HG02623 (cell line): ENCODE measurements around the gene TRIM50.
"Not testable (repeated sequence)": the region's sequence is repeated elsewhere in the genome, so short reads cannot be mapped to it uniquely, and the experiment has no call there.

ENCODE experiments used
- ATAC-seq: cut with Tn5 transposase; IDR thresholded peaks from one replicate; pipeline ENCODE4 v1.9.1; 2021; ENCODE audit warnings: moderate library complexity; ENCODE audit not compliant: unreplicated experiment

The TRIM50 gene

DNA sequence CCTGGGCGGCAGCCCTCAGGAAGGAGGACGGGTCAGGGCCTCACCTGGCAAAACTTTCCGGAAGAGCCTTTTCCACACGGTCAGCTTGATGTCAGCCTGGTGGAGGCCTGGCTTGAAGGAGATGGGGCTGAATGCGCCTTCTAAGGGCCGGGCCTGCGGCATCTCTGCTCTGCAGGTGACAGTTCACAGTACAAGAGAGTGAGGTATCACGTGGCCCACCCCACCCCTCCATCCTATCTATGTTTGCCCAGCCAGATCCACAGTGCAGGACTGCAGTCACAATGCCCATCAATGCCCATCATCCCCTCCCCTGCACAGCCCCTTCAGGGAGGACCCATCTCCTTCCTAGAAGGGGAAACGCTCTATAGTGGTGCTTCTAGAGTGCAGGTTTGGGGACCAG, 11.4 kb downstream of the TRIM50 start:
- no peak for ATAC-seq

DNA sequence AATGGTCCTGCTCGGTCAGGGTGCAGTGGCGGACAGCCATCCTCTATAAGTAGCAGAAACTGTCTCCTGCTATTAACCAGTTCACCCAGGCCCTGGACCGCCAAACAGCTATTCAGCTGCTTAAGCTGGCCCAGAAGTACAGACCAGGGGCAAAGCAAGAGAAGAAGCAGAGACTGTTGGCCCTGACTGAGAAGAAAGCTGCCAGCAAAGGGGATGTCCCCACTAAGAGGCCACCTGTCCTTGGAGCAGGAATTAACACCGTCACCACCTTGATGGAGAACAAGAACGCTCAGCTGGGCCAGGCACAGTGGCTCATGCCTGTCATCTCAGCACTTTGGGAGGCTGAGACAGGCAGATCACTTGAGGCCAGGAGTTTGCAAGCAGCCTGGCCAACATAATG, 13.6 kb downstream of the TRIM50 start:
- ATAC-seq, result no peak

DNA sequence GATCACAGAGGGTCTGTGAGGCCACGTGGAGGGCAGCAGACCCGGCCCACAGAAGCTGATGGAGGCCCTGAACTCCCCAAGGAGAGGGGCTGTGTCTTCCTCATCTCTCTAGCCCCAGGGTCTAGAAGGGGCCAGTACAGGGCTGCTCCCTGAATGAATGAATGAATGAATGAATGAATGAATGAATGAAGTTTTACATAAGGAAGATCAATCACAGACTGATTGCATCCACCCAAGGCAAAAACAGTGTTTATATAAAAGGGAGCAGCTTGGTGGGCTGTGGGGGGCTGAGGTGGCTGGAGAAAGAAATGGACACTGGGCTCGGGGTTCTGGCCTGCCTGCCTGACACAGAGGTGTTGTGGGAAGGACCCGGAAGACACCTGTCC, 14.4 kb downstream of the TRIM50 start:
- ATAC-seq, result no peak

DNA sequence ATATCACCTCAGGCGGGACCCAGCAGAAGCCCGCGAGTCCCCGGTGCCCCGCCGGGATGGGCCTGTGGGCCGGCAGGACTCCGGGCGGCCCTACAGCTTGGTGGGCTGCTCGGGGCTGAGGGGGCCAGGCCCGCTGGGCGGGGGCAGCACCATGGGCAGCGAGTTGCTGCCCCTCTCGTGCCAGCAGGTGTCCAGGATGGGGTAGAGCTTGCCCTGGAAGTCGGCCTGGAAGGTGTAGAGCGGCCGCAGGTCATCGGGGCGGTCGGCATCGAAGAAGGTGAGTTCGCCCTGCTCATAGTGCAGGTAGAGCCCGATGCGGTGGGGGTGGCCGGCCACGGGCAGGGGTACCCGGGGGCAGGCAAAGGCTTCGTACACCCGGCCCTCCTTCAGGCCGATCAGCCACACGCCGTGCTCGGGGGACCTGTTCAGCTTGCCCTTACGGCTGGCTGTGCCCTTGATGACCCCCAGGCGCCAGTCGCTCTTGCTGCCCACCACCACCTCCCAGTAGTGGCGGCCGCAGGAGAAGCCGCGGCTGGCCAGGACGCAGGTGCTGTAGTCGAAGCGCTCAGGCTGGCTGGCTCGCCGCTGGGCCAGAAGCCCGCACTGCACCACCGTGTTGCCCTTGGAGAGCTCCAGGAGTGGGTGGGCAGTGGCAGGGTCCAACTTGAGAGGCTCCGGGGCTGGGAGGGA, 14.9 kb downstream of the TRIM50 start:
- ATAC-seq, result no peak

DNA sequence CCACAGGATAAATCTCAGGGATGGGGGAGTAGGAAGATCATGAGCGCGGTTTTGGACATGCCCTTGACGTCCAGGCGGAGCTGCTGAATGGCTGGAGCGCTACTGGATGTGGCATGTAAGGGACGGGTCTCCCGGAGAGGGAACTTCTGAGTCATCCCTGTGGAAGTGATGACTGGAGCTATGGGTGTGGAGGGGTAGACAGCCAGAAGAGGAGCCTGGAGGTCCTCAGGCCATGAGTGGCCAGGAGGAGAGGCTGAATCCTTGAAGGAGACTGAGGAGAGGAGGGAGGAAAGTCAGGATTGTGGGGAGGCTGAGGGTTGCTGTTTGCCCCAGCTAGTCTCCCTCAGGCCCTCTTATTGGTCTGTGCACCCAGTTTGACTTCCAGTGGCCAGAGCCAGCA, 16.5 kb downstream of the TRIM50 start:
- ATAC-seq, result not testable (repeated sequence)

DNA sequence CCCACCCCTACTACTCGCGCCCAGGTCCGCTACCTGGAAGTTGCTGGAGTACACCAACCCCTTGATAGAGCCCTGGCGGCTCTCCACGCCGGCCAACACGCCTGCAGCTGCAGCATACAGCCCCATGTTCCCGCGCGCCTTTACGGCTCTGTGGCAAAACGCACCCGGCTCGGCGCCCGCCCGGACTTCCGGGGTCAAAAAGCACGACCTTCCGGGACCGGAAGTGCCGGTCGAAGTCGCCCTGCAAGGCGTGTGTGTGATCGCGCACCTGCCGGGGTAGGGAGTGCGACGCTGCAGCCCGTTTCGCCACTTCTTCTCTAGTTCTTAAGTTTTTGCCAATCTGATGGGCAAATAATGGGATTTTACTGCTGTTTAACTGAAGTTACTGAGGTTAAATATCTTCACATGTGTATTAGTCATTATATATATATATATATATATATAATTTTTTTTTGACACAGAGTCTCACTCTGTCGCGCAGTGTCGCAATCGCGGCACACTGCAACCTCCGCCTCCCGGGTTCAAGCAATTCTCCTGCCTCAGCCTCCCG, 19.1 kb downstream of the TRIM50 start, which contains the start of gene NSUN5:
Gene NSUN5 (minus strand): TSS at position 162 of the 550 bp plus-strand sequence. CDS start 36 bp downstream, at position 126.
- ATAC-seq, result peak; percentile 84

DNA sequence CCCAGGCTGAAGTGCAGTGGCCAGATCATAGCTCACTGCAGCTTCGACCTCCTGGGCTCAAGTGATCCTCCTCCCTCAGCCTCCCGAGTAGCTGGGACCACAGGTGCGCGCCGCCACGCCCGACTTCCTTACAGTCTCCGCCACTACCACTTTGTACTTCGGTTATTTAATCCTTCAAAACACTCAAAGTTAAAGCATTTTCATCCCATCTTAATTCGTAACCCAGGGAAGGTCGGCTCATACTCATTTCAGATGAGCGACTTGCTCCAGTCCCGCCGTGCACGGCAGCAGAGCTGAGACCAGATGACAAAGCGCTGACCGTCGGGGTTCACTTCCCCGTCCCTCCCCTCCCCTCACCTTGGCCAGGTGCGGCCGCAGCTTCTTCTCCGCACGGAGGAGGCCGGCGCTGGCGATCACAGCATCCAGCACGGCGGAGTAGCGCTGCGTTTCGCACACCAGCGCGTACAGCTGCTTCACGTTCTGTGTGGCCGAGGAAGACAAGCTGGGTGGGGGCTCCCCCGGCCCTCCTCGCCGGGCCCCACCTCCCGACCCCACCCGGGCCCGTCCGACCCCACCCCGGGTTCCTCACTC, 19.7 kb downstream of the TRIM50 start:
- peak; percentile 26 for ATAC-seq

DNA sequence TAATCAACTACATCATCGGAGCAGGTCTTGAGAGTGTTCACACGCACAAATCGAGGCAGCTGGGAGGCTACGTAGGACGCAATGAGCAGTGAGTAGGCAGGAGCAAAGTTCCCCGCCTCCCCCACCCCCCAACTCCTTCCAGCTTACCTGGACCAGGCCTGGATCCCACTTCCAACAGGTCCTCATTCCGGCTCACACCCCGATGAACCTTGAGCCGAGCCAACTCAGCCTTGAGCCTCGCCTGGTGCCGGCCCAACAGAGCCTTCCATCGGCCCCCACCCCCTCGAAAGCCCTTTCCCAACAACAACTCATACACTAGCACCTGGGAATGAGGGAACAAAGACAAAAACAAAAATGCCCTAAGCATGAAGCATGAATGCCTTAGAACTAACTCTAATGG, 20.4 kb downstream of the TRIM50 start:
- ATAC-seq, result no peak

DNA sequence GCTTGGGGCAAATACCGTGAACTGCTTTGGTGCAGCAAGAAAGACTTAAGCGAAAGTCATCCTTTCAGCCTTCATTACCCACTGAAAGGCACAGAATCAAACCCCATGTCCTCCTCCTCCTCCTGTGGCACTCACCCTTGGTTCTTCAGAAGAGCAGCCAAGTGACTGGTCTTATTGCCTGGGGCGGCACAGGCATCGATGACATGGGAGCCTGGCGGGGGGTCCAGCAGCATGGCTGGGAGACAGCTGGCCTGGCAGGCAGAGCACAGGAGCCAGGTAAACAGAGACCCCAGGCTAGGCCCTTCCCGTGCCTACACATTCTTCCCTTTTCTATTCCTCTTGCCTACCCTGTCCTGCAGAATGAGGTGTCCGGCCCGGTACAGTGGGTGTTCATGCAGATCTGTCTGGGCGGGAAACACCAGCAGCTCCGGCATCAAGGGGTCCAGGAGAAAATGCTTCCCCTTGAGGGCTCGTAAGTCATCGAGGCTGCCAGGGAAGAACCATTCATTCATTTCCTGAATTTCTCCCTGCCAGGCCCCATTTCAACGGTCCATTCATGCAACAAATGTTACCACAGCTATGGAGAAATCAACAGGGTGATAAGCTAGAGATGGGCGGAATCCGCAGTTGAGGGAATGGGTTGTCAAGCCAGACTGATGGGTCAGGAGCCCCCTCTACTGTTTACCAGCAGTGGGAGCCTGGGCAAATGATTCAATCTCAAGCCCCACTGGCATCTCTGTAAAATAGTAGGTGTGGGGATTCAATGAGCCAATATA, 23.1 kb downstream of the TRIM50 start:
- ATAC-seq, result not testable (repeated sequence)

DNA sequence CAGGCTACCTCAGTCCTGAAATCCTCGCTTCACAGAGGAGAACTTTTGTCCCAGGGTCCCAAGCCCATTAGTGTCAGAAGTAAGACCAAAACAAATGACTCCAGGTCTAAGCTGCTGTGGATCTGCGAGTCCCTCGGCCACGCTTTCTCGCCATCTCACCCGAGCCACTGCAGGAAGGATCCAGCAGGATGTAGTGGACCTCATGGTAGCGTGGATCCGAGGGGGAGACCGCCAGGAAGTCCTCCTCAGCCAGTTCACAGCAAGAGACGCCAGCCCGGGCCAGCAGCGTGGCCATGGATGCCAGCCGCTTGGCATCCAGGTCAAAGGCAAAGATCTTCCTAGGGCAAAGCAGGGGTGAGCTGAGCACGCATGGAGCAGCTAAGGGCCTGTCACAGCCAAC, 23.8 kb downstream of the TRIM50 start:
- no peak for ATAC-seq

DNA sequence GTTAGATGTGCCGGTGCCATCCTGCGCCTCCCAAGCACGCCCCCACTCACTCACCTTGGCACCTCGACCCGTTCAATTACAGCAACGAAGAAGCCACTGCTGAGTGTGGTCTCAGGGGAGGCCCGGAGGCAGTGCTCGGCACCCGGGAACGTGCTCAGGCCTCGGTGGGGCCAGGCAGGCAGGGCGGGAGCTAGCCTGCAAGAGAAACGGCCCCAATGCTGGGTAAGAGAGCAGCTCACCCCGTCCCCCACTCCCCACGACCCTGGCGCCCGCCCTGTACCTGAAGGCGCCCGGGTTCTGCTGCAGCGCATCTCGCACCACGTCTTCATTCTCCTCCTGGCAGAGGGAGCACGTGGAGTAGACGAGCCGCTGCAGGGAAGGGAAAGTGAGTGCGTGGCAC, 24.3 kb downstream of the TRIM50 start:
- ATAC-seq, result no peak

DNA sequence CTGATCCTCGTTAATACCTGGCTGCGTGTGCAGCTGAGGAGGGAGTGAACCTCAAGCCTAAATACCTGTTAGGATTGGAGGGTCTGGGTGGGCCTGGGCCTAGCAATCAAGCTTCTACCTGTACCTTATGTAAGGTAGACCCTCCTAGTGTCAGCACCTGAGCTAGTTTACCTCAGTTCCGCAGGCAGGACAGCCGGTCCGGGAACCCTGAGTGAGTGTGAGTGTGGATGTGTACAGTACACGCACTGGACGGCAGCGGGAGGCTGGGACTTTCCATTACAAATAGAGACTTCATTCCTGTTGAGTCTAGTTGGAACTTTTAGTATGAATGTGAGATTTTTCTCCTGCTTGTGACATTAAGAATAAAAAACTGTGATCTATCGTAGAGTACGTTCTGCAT, 25.0 kb downstream of the TRIM50 start:
- ATAC-seq, result not testable (repeated sequence)

DNA sequence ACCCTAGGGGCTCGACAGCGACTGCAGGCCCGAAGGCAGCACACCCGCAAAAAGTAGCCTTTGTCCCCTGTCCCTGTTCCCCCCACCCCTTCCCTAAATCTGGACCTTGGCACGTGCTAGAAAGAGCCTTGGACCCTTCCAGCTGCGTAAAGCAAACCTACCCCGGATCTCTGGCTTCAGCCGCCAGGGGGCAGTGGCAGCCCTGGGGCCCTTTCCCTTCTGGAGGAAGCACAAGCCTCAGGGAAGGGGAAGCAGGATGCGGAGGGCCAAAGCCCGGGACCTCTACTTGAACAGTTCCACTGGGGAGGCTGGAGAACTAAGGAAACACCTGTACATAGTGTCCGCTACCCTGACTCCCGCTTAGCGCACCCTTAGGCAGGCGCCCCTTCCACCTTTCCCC, 26.8 kb downstream of the TRIM50 start:
- not testable (repeated sequence) for ATAC-seq

DNA sequence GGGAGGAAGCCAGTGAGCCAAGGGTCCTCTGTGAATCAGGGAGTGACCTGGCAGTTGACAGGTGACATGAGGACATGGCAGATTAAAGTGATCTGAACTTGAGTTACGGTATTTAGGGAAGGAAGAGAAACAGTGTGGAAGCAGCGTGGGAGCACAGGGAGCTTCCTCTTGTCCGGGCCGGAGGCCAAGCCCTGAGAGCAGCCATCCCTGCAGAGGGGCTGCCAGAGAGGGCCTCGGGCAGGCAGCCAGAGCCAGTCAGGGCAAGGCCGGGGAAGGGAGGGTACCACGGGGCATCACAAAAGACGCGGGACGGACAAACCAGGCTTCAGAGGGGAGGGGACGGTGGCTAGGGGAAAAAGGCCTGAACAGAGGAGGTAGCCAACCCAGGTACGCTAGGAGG, 28.1 kb downstream of the TRIM50 start:
- ATAC-seq, result not testable (repeated sequence)

DNA sequence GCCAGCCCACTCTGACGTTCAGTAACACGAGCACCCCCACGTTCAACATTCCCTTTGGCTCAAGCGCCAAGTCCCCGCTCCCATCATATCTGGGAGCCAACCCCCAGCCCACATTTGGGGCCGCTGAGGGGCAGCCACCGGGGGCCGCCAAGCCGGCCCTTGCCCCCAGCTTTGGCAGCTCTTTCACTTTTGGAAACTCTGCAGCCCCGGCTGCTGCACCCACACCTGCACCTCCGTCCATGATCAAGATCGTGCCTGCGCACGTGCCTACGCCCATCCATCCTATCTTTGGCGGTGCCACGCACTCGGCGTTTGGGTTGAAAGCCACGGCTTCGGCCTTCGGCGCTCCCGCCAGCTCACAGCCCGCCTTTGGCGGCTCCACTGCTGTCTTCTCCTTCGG, 30.2 kb downstream of the TRIM50 start:
- ATAC-seq, result not testable (repeated sequence)

DNA sequence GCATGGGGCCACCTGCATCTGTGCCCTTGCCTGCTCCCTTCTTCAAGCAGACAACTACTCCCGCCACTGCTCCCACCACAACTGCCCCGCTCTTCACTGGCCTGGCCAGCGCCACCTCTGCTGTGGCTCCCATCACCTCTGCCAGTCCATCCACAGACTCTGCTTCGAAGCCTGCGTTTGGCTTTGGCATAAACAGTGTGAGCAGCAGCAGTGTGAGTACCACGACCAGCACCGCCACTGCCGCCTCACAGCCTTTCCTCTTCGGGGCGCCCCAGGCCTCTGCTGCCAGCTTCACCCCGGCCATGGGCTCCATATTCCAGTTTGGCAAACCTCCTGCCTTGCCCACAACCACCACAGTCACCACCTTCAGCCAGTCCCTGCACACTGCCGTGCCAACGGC, 30.6 kb downstream of the TRIM50 start:
- not testable (repeated sequence) for ATAC-seq

DNA sequence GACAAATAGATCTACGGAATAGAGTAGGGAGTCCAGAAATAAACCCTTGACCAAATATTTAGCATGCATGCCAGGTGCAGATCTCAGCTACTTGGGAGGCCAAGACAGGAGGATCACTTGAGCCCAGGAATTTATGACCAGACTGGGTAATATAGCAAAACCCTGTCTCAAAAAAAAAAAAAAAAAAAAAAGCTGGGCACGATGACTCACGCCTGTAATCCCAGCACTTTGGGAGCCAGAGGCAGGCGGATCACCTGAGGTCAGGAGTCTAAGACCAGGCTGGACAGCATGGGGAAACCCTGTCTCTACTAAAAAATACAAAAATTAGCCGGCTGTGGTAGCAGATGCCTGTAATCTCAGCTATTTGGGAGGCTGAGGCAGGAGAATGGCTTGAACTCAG, 50.7 kb downstream of the TRIM50 start:
- ATAC-seq, result not testable (repeated sequence)

DNA sequence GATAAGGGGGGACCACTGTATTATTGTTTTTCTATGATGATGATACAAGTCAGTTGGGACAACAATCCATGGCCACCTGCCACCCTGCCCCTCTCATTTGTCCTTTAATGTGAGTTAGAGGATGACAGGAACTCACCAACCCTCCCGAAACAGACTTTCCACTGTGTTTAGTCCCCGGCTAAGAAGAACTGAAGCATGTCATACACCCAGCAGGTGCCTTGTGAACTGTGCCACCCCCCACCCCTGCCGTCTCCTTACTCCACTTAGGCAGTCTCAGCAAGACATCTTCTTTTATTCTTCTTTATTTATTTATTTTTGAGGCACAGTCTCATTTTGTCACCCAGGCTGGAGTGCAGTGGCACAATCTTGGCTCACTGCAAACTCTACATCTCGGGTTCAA, 60.1 kb downstream of the TRIM50 start:
- ATAC-seq, result not testable (repeated sequence)

DNA sequence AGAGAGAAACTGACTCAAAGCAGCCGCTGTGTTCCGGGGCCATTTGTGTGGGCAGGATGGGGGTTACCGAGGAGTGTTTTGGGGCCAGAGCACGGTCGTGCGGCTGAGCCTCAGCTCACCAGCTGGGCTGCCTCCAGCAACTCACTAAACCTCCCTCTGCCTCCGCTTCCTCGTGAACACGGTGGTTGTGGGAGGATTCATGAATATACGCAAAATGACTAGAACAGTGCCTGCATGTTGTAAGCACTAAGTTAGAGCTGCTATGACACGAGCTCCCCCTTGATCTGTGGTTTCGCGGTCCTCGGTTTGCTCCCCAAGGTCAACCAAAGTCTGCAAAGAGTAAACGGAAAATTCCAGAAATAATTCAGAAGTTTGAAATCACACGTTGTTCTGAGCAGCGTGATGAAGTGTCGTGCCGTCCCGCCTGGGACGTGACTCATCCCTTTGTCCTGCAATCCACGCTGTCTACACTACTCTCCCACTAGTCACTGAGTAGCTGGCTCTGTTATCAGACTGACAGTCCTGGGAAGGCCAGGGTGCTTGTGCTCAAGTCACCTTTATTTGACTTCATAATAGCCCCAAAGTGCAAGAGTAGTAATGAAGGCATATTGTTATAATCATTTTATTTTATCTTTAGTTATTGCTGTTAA, 61.0 kb downstream of the TRIM50 start:
- ATAC-seq, result peak; percentile 77
